BE2C (cell line): ENCODE results near the gene GCNT1.
"Not testable (repeated sequence)": the region's sequence is repeated elsewhere in the genome, so short reads cannot be mapped to it uniquely, and the experiment has no call there.

Experiments
- DNase-seq: peaks from one replicate; pipeline ENCODE4 v3.0.0-alpha.2; 2020
- H3K27me3 ChIP-seq: fragments of 250-450 bp; sonication (Bioruptor Pico); 2 replicates; pipeline ENCODE4 v1.5.1; 2020; ENCODE audit warnings: mild to moderate bottlenecking
- H3K36me3 ChIP-seq: fragments of 250-450 bp; sonication (Bioruptor Pico); 2 replicates; pipeline ENCODE4 v1.5.1; 2020; ENCODE audit warnings: mild to moderate bottlenecking
- H3K4me1 ChIP-seq: fragments of 250-450 bp; sonication (Bioruptor Pico); 2 replicates; pipeline ENCODE4 v1.5.1; 2020
- H3K4me3 ChIP-seq: 2 replicates; pipeline ENCODE4 v1.5.1; 2011; ENCODE audit warnings: low read depth, low read length
- H3K9me3 ChIP-seq: fragments of 250-450 bp; sonication (Bioruptor Pico); 2 replicates; pipeline ENCODE4 v1.5.1; 2020
- CTCF ChIP-seq: IDR thresholded peaks from 2 replicates; pipeline ENCODE4 v1.5.1; 2012; ENCODE audit warnings: mild to moderate bottlenecking, low read depth, low read length

Gene GCNT1

GRCh38 chr9:76526026-76526425, 67.0 kb downstream of the GCNT1 start:
- DNase-seq, result no peak

GRCh38 chr9:76528056-76528455, 69.1 kb downstream of the GCNT1 start:
- no peaks in the 10 kb centered on the region for H3K4me1 ChIP-seq
- H3K4me3 ChIP-seq, result no peak overlapping the region
- no peak for DNase-seq
- H3K27me3 ChIP-seq, result no peaks in the 10 kb centered on the region
- TF ChIP-seq CTCF, result no peak
- H3K9me3 ChIP-seq, result no peaks in the 10 kb centered on the region
- H3K36me3 ChIP-seq, result no peaks in the 10 kb centered on the region

More at GRCh38 chr9:76526026-76526425, 67.0 kb downstream of the GCNT1 start:
- no peak overlapping the region for H3K4me3 ChIP-seq
- H3K27me3 ChIP-seq, result 0 out of 2 replicates have a peak, but pooled peaks cover under 1% of the 10 kb centered on the region
- H3K4me1 ChIP-seq, result no peaks in the 10 kb centered on the region
- H3K9me3 ChIP-seq, result no peaks in the 10 kb centered on the region
- no peaks in the 10 kb centered on the region for H3K36me3 ChIP-seq
- TF ChIP-seq CTCF, result no peak

GRCh38 chr9:76528642-76529190, 69.7 kb downstream of the GCNT1 start:
- Histone ChIP-seq H3K27me3 (no peaks in the 10 kb centered on the region), H3K36me3 (no peaks in the 10 kb centered on the region), H3K4me1 (no peaks in the 10 kb centered on the region), H3K9me3 (no peaks in the 10 kb centered on the region), H3K4me3 (no peak overlapping the region)
- DNase-seq, result no peak
- TF ChIP-seq CTCF, result no peak

GRCh38 chr9:76529653-76530052, 70.7 kb downstream of the GCNT1 start:
- Histone ChIP-seq H3K9me3 (no peaks in the 10 kb centered on the region), H3K36me3 (no peaks in the 10 kb centered on the region), H3K4me3 (no peak overlapping the region), H3K4me1 (no peaks in the 10 kb centered on the region), H3K27me3 (no peaks in the 10 kb centered on the region)
- no peak for DNase-seq
- TF ChIP-seq CTCF, result no peak

- H3K4me1 ChIP-seq, result no peaks in the 10 kb centered on the region
- no peaks in the 10 kb centered on the region for H3K36me3 ChIP-seq
- no peak for DNase-seq
- H3K4me3 ChIP-seq, result no peak overlapping the region
- TF ChIP-seq CTCF, result no peak
- no peaks in the 10 kb centered on the region for H3K27me3 ChIP-seq
- no peaks in the 10 kb centered on the region for H3K9me3 ChIP-seq
These were observed 71.6 kb downstream of the GCNT1 start for GRCh38 chr9:76530458-76531110.

GRCh38 chr9:76531231-76531780, 72.3 kb downstream of the GCNT1 start:
- Histone ChIP-seq H3K9me3 (no peaks in the 10 kb centered on the region), H3K36me3 (no peaks in the 10 kb centered on the region), H3K4me3 (no peak overlapping the region), H3K4me1 (no peaks in the 10 kb centered on the region), H3K27me3 (no peaks in the 10 kb centered on the region)
- TF ChIP-seq CTCF, result no peak
- no peak for DNase-seq

GRCh38 chr9:76532877-76533276, 73.9 kb downstream of the GCNT1 start:
- H3K9me3 ChIP-seq, H3K36me3 ChIP-seq, H3K27me3 ChIP-seq, H3K4me1 ChIP-seq, DNase-seq, H3K4me3 ChIP-seq: not testable (repeated sequence)
